ENCODE results near the gene OGFOD3. TPM values are rescaled to one million over a fixed set of nuclear protein-coding genes. Genes with fewer than 3 reads are reported as not detected.

Gene OGFOD3
- total and polyA plus RNA-seq, 7 donors: 6.0 to 28.2 (median 19.3) TPM

DNA sequence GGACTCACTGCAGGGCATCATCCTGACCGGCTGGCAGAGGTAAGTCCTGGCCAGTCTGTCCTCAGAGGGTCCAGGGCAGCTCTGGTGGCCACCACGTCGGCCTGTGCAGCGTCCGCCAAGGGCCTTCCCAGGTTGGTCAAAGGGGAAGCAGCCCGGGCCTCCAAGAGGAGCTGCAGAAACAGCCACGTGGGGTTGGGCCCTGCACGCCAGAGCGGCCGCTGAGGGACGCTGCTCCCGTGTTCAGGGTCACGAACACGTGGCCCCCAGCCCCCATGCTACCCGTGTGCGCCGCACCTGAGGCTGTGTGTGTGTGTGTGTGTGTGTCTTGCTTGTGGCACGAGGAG, 18.9 kb upstream of the OGFOD3 start:
- H3K36me3 ChIP-seq: peaks cover 0 to 38% (median 0%) of the 10 kb centered on the region in 4 donors
- no peak overlapping the region for H3K27ac ChIP-seq
- no peaks in the 10 kb centered on the region for H3K27me3 ChIP-seq
- WGBS, 2 donors: 93 to 95% methylated on average over 18 of the region's 18 CpGs
- intact Hi-C loops (cut with DNase I): no loop called here
- no peaks in the 10 kb centered on the region for H3K9me3 ChIP-seq
- TF ChIP-seq POLR2AphosphoS5 (IDR thresholded peaks at IDR 0.05) (no peak), EP300 (IDR thresholded peaks at IDR 0.05) (no peak), POLR2A (IDR thresholded peaks at IDR 0.05) (no peak)
- TF ChIP-seq, protein P1, sequence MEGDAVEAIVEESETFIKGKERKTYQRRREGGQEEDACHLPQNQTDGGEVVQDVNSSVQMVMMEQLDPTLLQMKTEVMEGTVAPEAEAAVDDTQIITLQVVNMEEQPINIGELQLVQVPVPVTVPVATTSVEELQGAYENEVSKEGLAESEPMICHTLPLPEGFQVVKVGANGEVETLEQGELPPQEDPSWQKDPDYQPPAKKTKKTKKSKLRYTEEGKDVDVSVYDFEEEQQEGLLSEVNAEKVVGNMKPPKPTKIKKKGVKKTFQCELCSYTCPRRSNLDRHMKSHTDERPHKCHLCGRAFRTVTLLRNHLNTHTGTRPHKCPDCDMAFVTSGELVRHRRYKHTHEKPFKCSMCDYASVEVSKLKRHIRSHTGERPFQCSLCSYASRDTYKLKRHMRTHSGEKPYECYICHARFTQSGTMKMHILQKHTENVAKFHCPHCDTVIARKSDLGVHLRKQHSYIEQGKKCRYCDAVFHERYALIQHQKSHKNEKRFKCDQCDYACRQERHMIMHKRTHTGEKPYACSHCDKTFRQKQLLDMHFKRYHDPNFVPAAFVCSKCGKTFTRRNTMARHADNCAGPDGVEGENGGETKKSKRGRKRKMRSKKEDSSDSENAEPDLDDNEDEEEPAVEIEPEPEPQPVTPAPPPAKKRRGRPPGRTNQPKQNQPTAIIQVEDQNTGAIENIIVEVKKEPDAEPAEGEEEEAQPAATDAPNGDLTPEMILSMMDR (IDR thresholded peaks at IDR 0.05): no peak
- H3K4me1 ChIP-seq: no peaks in the 10 kb centered on the region
- H3K4me3 ChIP-seq: no peak overlapping the region
- DNase-seq: no peak

DNA sequence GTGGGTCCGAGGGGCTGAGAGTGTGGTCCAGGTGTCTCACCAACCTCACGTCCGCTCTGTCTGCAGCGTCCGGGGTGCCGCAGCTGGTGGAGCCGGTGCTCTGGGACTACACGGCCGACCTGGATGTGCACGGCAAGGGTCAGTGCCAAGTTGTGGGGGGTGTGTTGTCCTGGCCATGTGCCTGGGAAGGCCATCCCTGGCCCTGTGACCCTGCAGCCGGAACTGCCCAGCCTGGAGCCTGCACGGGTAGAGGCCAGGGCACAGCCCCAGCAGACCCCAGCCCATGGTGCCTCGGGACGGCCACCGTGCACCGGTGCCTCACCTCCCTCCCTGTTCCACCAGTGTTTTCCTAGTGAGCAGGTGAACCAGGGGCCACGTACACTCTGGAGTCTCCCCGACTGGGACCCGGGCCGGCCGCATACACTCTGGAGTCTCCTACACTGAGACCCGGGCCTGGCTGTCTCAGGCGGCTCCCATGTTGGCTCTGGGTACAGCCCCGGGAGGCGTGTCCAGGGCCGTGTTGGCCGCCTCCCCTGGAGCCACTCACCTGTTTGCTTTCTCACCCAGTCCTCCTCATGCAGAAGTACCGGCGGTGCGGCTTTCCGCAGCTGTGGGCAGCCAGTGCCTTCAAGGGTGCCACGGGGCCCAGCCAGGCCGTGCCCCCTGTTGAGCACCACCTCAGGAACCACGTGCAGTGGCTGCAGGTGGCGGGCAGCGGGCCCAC, 18.4 kb upstream of the OGFOD3 start:
- intact Hi-C loops (cut with DNase I): no loop called here
- Histone ChIP-seq H3K36me3 (peaks cover 0 to 32% (median 0%) of the 10 kb centered on the region in 4 donors), H3K4me3 (no peak overlapping the region), H3K9me3 (no peaks in the 10 kb centered on the region), H3K4me1 (no peaks in the 10 kb centered on the region), H3K27me3 (no peaks in the 10 kb centered on the region), H3K27ac (no peak overlapping the region)
- WGBS, 2 donors: 89 to 93% methylated on average over 36 of the region's 36 CpGs
- TF ChIP-seq POLR2AphosphoS5 (IDR thresholded peaks at IDR 0.05): no peak
- no peak for TF ChIP-seq EP300 (IDR thresholded peaks at IDR 0.05)
- no peak for TF ChIP-seq POLR2A (IDR thresholded peaks at IDR 0.05)
- TF ChIP-seq, protein P1 (IDR thresholded peaks at IDR 0.05): no peak
- no peak for DNase-seq

DNA sequence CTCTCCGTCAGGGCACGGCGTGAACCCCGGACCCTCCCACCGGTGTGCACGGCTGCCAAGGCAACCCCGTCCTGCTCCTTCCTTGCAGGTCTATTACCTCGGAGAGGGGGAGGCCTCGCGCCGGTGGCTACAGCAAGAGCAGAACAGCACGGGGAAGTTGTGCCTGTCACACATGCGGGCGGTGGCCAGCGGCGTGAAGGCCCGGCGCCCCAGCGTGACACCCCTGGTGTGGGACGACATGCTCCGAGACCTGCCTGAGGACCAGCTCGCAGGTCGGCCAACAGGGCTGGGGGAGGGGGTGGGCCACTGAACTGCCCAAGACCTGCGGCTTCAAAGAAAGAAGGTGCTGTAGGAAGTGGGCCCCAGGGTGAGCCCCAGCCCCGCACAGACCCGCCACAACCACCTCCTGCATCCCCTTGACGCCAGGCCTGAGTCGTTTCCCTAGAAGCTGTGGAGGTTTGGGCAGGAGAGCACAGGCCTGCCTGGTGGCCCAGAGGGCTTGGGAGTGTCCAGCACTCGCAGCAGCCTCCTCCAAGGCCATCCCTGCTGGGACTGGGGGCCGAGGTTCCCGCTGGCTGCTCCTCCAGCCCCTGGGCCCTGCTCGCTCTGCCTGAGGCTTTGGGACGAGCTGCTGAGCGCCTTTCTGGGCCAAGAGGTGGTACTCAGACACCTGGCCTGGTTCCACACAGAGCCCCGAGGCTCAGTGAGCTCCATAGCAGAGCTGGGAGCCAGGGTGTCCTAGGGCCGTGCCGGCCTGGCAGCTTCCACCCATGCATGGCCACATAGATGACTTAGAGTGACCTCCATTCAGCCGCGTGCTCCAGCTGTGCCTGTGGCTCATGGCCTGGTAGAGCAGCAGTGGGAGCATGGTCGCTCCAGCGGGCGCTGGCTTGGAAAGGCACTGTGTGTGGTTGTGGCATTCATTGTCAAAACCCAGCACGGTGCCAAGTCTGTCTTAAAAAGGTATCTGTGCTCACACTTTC, 17.5 kb upstream of the OGFOD3 start:
- Histone ChIP-seq H3K4me3 (no peak overlapping the region), H3K36me3 (peaks cover 0 to 30% (median 0%) of the 10 kb centered on the region in 4 donors), H3K9me3 (no peaks in the 10 kb centered on the region), H3K27me3 (no peaks in the 10 kb centered on the region), H3K27ac (no peak overlapping the region), H3K4me1 (no peaks in the 10 kb centered on the region)
- TF ChIP-seq EP300 (IDR thresholded peaks at IDR 0.05) (no peak), POLR2AphosphoS5 (IDR thresholded peaks at IDR 0.05) (no peak), POLR2A (IDR thresholded peaks at IDR 0.05) (no peak)
- TF ChIP-seq, protein P1 (IDR thresholded peaks at IDR 0.05): no peak
- intact Hi-C loops (cut with DNase I): no loop called here
- no peak for DNase-seq
- WGBS, 2 donors: 93 to 94% methylated on average over 43 of the region's 43 CpGs

DNA sequence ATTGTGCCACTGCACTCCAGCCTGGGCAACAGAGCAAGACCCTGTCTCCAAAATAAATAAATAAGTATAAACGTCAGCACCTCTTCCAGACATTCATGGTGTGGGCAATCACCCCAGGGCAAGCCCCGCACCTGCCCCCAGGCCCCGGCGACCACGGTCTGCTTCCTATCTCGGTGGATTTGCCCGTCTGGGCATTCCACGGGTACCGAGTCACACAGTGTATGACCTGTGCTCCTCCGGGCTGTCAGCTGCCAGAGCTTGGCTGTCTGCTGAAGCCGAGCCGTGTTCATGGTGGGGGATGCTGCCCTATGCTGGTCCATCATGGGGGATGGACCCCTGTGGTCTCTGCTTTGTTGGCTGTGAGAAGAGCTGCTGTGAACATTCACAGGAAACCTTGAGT, 16.7 kb upstream of the OGFOD3 start:
- Histone ChIP-seq H3K4me3 (no peak overlapping the region), H3K9me3 (no peaks in the 10 kb centered on the region), H3K4me1 (no peaks in the 10 kb centered on the region), H3K27ac (no peak overlapping the region), H3K36me3 (peaks cover 0 to 30% (median 0%) of the 10 kb centered on the region in 4 donors), H3K27me3 (no peaks in the 10 kb centered on the region)
- TF ChIP-seq, protein P1 (IDR thresholded peaks at IDR 0.05): no peak
- TF ChIP-seq EP300 (IDR thresholded peaks at IDR 0.05) (no peak), POLR2A (IDR thresholded peaks at IDR 0.05) (no peak), POLR2AphosphoS5 (IDR thresholded peaks at IDR 0.05) (no peak)
- 93% methylated on average over 12 of the region's 12 CpGs for WGBS, 2 donors
- intact Hi-C loops (cut with DNase I): no loop called here
- no peak for DNase-seq
